Osteocyte (in vitro differentiated cells): ENCODE results near the gene RPS6KA5. TPM values are rescaled to one million over a fixed set of nuclear protein-coding genes. Genes with fewer than 3 reads are reported as not detected.

Experiments
- DNase-seq: peaks from one replicate; pipeline ENCODE4 v3.0.0; 2021; ENCODE audit warnings: mixed read lengths; ENCODE audit not compliant: unreplicated experiment; ENCODE audit errors: extremely low spot score
- H3K27ac Mint-ChIP-seq: one replicate; pipeline ENCODE4 v1.8.0; 2021; ENCODE audit warnings: mild to moderate bottlenecking, mixed read lengths; ENCODE audit not compliant: unreplicated experiment
- H3K27me3 Mint-ChIP-seq: one replicate; pipeline ENCODE4 v1.8.0; 2021; ENCODE audit warnings: mixed read lengths; ENCODE audit not compliant: unreplicated experiment
- H3K36me3 Mint-ChIP-seq: one replicate; pipeline ENCODE4 v1.8.0; 2021; ENCODE audit warnings: mixed read lengths; ENCODE audit not compliant: unreplicated experiment
- H3K4me1 Mint-ChIP-seq: one replicate; pipeline ENCODE4 v1.8.0; 2021; ENCODE audit warnings: mixed read lengths; ENCODE audit not compliant: unreplicated experiment
- H3K4me3 Mint-ChIP-seq: one replicate; pipeline ENCODE4 v1.8.0; 2021; ENCODE audit warnings: mild to moderate bottlenecking, moderate library complexity, mixed read lengths; ENCODE audit not compliant: unreplicated experiment
- H3K9me3 Mint-ChIP-seq: one replicate; pipeline ENCODE4 v1.8.0; 2021; ENCODE audit warnings: mixed read lengths; ENCODE audit not compliant: unreplicated experiment
- total RNA-seq: library from RNA; stranded (reverse); gene quantifications from 2 replicates; pipeline ENCODE4 v1.2.1, GENCODE V29; 2021
- TF ChIP-seq, protein P1 (sequence below): fragments of 200-600 bp; sonication (generic); IDR thresholded peaks from 2 replicates; pipeline ENCODE4 v1.5.0; 2021; ENCODE audit warnings: antibody characterized with exemption, mild to moderate bottlenecking, moderate library complexity

RPS6KA5 gene
- total RNA-seq, 1 donor from 2014 or later = 3.4 TPM

- DNase-seq = no peak
- Mint-ChIP-seq H3K4me3 (no peak overlapping the region), H3K27ac (no peak overlapping the region), H3K27me3 (no peaks in the 10 kb centered on the region), H3K9me3 (peaks cover 21% of the 10 kb centered on the region), H3K4me1 (no peaks in the 10 kb centered on the region), H3K36me3 (no peaks in the 10 kb centered on the region)
- TF ChIP-seq, protein P1, sequence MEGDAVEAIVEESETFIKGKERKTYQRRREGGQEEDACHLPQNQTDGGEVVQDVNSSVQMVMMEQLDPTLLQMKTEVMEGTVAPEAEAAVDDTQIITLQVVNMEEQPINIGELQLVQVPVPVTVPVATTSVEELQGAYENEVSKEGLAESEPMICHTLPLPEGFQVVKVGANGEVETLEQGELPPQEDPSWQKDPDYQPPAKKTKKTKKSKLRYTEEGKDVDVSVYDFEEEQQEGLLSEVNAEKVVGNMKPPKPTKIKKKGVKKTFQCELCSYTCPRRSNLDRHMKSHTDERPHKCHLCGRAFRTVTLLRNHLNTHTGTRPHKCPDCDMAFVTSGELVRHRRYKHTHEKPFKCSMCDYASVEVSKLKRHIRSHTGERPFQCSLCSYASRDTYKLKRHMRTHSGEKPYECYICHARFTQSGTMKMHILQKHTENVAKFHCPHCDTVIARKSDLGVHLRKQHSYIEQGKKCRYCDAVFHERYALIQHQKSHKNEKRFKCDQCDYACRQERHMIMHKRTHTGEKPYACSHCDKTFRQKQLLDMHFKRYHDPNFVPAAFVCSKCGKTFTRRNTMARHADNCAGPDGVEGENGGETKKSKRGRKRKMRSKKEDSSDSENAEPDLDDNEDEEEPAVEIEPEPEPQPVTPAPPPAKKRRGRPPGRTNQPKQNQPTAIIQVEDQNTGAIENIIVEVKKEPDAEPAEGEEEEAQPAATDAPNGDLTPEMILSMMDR = no peak
Measured at GRCh38 chr14:90938615-90939014, 121.8 kb downstream of the RPS6KA5 start.

- DNase-seq = no peak
- H3K4me1 Mint-ChIP-seq = no peaks in the 10 kb centered on the region
- no peak overlapping the region for H3K4me3 Mint-ChIP-seq
- peaks cover 21% of the 10 kb centered on the region for H3K9me3 Mint-ChIP-seq
- H3K36me3 Mint-ChIP-seq = no peaks in the 10 kb centered on the region
- H3K27ac Mint-ChIP-seq = no peak overlapping the region
- TF ChIP-seq, protein P1 = no peak
- no peaks in the 10 kb centered on the region for H3K27me3 Mint-ChIP-seq
Measured at GRCh38 chr14:90936757-90937440, 123.5 kb downstream of the RPS6KA5 start.

- H3K27ac Mint-ChIP-seq = no peak overlapping the region
- H3K9me3 Mint-ChIP-seq = no peaks in the 10 kb centered on the region
- no peaks in the 10 kb centered on the region for H3K27me3 Mint-ChIP-seq
- TF ChIP-seq, protein P1 = no peak
- no peak for DNase-seq
- H3K36me3 Mint-ChIP-seq = no peaks in the 10 kb centered on the region
- no peaks in the 10 kb centered on the region for H3K4me1 Mint-ChIP-seq
- H3K4me3 Mint-ChIP-seq = no peak overlapping the region
Measured at GRCh38 chr14:90924621-90925340, 135.7 kb downstream of the RPS6KA5 start.

DNA sequence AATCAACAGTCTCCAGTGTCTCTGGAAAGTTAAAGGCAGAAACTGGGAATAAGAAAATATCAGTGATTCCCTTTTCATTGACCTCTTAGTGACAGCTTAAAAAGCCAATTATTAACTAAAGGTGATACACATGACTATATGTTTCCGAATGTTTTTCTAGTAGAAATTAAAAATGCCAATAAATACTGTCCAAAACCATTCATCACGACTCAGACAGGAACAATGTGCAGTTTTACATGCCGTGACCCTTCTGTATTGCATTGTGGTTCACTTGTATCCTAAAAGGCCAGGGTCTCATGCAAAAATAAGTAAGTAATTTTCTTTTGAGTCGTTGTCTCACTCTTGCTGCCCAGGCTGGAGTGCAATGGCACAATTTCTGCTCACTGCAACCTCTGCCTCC, 138.3 kb downstream of the RPS6KA5 start:
- Mint-ChIP-seq H3K27me3 (no peaks in the 10 kb centered on the region), H3K4me3 (no peak overlapping the region), H3K27ac (no peak overlapping the region), H3K9me3 (no peaks in the 10 kb centered on the region), H3K36me3 (no peaks in the 10 kb centered on the region), H3K4me1 (no peaks in the 10 kb centered on the region)
- TF ChIP-seq, protein P1 = no peak
- DNase-seq = no peak

DNA sequence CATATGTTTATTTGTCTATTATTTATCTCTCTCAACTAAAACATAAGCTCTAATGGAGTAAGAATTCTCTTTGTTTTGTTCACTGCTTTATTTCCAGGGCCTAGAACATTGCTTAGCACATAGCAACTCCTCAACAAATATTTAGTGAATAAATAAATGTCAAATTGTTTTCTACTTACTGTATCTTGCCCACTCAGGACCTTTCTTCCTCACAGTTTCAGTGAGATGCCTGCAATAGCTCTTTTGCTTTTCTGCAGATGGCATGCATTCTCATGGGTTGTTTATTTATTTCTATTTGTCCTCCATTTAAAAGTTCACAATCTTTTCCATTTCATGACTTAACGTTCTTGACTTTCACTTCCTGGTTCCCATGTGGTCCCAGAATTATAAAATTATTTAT, 149.3 kb downstream of the RPS6KA5 start:
- Mint-ChIP-seq H3K27ac (no peak overlapping the region), H3K9me3 (no peaks in the 10 kb centered on the region), H3K4me1 (peaks cover 5% of the 10 kb centered on the region), H3K4me3 (no peak overlapping the region), H3K27me3 (no peaks in the 10 kb centered on the region), H3K36me3 (no peaks in the 10 kb centered on the region)
- DNase-seq = no peak
- TF ChIP-seq, protein P1 = no peak
